Activated naive CD8-positive, alpha-beta T cell treated with anti-CD3 and anti-CD28 coated beads, Interleukin-2, amount 10 ng/mL, durations not matched to agents 7 days and 5 days (primary cell): ENCODE measurements around the gene SMIM10L2A. TPM values are rescaled to one million over a fixed set of nuclear protein-coding genes. Genes with fewer than 3 reads are reported as not detected.

ENCODE experiments used
- ATAC-seq: fragments of 150-1000 bp; cut with Tn5 transposase; one replicate; pipeline ENCODE4 v1.10.0; 2021; ENCODE audit warnings: low read depth, moderate library complexity
- POLR2A ChIA-PET: fragments of 350-600 bp; sonication (Branson Sonifier 250); formaldehyde crosslinking; loops from one replicate; lab custom pipeline; 2021; ENCODE audit warnings: antibody characterized with exemption; lab: Charles Lee
- DNase-seq: peaks from one replicate; pipeline ENCODE4 v3.0.0; 2021
- H3K27ac Mint-ChIP-seq: one replicate; pipeline ENCODE4 v1.8.0; 2022; ENCODE audit warnings: mild to moderate bottlenecking, mixed read lengths
- H3K27me3 Mint-ChIP-seq: one replicate; pipeline ENCODE4 v1.8.0; 2022; ENCODE audit warnings: mild to moderate bottlenecking, moderate library complexity, mixed read lengths
- H3K36me3 Mint-ChIP-seq: one replicate; pipeline ENCODE4 v1.8.0; 2021; ENCODE audit warnings: mild to moderate bottlenecking, mixed read lengths
- H3K4me1 Mint-ChIP-seq: one replicate; pipeline ENCODE4 v1.8.0; 2021; ENCODE audit warnings: mixed read lengths
- H3K4me3 Mint-ChIP-seq: one replicate; pipeline ENCODE4 v1.8.0; 2022; ENCODE audit warnings: mild to moderate bottlenecking, moderate library complexity, mixed read lengths
- H3K9me3 Mint-ChIP-seq: one replicate; pipeline ENCODE4 v1.8.0; 2021; ENCODE audit warnings: mixed read lengths
- total RNA-seq, 2 experiments: library from RNA; stranded (reverse); gene quantifications; one replicate each; pipeline ENCODE4 v1.2.3, GENCODE V29; 2021

Gene SMIM10L2A
- total RNA-seq, 2 experiments from 2014 or later = 1.8 to 2.0 TPM

DNA sequence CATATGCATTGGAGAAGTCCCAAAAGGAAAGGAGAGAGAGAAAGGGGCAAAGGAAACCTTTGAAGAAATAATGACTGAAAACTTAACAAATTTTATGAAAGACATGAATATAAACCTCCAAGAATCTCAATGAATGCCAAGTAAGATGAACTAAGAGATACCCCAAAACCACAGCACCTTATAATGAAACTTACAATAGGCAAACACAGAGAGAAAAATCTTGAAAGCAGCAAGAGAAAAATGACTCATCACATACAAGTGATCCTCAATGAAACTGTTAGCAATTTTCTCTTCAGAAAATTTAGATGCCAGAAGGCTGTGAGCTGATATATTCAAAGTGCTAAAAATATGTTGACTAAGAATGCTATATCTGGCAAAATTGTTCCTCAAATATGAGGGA is 10.1 kb downstream of the SMIM10L2A start:
- Mint-ChIP-seq H3K27ac (no peak overlapping the region), H3K36me3 (peaks cover 5% of the 10 kb centered on the region), H3K4me3 (no peak overlapping the region), H3K27me3 (peaks cover 6% of the 10 kb centered on the region), H3K9me3 (peaks cover 4% of the 10 kb centered on the region), H3K4me1 (peaks cover 5% of the 10 kb centered on the region)
- ATAC-seq (no peak), DNase-seq (no peak)
- POLR2A ChIA-PET = no interaction called here

DNA sequence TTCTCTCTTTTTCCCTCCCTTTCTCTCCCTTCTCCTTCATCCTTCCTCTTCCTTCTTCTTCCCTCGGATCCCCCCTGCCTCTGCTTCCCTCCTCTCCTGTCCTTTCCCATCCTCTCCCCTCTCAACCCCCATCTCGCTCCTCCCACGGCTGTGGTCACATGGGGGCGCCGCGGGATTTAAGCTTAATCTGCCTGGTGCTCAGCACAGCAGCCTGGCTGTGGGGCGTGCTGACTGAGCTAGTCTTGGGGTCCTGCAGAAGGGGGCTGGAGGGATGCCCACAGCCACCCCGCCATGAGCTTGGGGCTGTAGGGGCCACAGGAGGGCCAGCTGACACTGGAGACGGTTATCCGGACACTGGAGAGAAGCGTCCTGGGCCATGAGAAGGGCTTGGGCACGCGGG is 10.7 kb downstream of the SMIM10L2A start:
- ATAC-seq = no peak
- peaks cover 5% of the 10 kb centered on the region for H3K36me3 Mint-ChIP-seq
- peaks cover 5% of the 10 kb centered on the region for H3K4me1 Mint-ChIP-seq
- H3K4me3 Mint-ChIP-seq = no peak overlapping the region
- POLR2A ChIA-PET = no interaction called here
- no peak for DNase-seq
- peaks cover 6% of the 10 kb centered on the region for H3K27me3 Mint-ChIP-seq
- peaks cover 4% of the 10 kb centered on the region for H3K9me3 Mint-ChIP-seq
- no peak overlapping the region for H3K27ac Mint-ChIP-seq

DNA sequence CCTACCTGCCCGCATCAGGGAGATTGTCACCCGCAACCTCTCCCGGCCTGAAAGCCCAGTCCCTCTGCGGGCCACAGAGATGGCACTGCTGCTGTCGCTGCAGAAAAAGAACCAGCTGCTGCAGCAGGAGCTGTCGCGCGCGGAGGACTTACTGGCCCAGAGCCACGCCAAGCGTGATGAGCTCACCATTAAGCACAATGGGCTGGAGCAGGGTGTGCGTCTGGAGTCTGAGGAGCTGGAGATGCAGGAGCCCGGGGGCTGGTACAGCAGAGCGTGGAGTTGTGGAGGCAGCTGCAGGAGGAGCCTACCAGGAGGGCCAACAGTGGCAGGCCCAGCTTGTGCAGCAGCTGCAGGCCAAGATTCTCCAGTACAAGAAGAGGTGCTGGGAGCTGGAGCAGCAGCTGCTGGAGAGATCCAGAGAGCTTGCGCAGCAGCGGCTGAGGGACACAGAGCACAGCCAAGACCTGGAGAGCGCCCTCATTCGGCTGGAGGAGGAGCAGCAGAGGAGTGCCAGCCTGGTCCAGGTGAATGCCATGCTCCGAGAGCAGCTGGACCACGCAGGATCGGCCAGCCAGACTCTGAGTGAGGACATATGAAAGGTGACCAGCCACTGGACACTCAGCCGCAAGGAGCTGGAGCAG is 11.3 kb downstream of the SMIM10L2A start:
- peaks cover 5% of the 10 kb centered on the region for H3K36me3 Mint-ChIP-seq
- no peak overlapping the region for H3K27ac Mint-ChIP-seq
- no peak overlapping the region for H3K4me3 Mint-ChIP-seq
- H3K4me1 Mint-ChIP-seq = peaks cover 5% of the 10 kb centered on the region
- peaks cover 6% of the 10 kb centered on the region for H3K27me3 Mint-ChIP-seq
- no peak for DNase-seq
- H3K9me3 Mint-ChIP-seq = peaks cover 4% of the 10 kb centered on the region
- POLR2A ChIA-PET = no interaction called here
- no peak for ATAC-seq

DNA sequence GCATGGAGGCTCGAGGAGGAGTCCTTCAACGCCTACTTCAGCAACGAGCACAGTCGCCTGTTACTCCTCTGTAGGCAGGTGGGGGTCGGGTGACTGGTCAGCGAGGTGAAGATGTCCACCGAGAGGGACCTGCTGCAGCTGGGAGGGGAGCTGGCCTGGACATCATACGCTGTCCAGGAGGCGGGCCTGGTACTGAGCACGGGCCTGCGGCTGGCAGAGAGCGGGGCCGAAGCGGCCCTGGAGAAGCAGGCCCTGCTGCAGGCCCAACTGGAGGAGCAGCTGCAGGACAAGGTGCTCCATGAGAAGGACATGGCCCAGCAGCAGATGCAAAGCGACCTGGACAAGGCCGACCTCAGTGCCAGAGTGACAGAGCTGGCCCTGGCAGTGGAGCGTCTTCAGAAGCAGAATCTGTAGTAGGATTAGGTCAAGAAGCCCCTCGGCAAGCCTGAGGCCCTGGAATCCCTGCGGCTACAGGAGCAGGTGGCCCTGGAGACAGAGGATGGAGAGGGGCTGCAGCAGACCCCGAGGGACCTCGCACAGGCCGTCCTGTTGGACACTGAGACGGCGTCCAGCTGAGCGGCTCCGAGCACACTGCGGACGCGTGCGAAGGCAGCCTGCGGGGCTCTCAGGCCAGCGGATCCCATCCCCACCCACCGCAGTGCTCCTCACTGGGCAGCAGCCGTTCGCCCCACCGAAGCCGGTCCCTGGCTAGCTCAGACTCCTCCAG is 11.9 kb downstream of the SMIM10L2A start:
- Mint-ChIP-seq H3K4me3 (no peak overlapping the region), H3K36me3 (peaks cover 5% of the 10 kb centered on the region), H3K27me3 (peaks cover 6% of the 10 kb centered on the region), H3K4me1 (peaks cover 5% of the 10 kb centered on the region), H3K9me3 (peaks cover 4% of the 10 kb centered on the region), H3K27ac (no peak overlapping the region)
- POLR2A ChIA-PET = no interaction called here
- ATAC-seq (no peak), DNase-seq (no peak)

DNA sequence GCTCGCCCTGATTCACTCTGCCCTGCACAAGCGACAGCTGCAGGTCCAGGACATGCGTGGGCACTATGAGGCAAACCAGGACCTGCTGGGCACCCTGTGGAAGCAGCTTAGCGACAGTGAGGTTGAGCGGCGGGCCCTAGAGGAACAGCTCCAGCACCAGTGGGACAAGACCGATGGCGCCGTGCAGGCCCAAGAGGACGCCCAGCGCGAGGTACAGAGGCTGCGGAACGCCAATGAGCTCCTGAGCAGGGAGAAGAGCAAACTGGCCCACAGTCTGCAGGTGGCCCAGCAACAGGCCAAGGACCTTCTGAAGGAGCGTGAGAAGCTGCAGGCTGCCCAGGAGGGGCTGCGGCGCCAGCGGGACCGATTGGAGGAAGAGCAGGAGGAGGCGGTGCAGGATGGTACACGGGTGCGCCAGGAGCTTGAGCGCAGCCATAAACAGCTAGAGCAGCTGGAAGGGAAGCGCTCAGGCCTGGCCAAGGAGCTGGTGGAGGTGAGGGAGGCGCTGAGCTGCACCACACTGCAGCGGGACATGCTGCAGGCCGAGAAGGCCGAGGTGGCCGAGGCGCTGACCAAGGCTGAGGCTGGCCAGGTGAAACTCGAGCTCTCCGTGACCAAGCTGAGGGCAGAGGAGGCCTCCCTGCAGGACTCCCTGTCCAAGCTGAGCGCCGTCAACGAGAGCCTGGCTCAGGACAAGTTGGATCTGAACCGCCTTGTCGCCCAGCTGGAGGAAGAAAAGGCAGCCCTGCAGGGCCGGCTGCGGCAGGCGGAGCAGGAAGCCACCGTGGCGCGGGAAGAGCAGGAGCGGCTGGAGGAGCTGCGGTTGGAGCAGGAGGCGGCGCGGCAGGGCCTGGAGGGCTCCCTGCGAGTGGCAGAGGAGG is 12.8 kb downstream of the SMIM10L2A start:
- Mint-ChIP-seq H3K36me3 (peaks cover 5% of the 10 kb centered on the region), H3K4me1 (peaks cover 5% of the 10 kb centered on the region), H3K4me3 (no peak overlapping the region), H3K27ac (no peak overlapping the region), H3K9me3 (peaks cover 4% of the 10 kb centered on the region), H3K27me3 (peaks cover 6% of the 10 kb centered on the region)
- no peak for ATAC-seq
- POLR2A ChIA-PET = no interaction called here
- no peak for DNase-seq

DNA sequence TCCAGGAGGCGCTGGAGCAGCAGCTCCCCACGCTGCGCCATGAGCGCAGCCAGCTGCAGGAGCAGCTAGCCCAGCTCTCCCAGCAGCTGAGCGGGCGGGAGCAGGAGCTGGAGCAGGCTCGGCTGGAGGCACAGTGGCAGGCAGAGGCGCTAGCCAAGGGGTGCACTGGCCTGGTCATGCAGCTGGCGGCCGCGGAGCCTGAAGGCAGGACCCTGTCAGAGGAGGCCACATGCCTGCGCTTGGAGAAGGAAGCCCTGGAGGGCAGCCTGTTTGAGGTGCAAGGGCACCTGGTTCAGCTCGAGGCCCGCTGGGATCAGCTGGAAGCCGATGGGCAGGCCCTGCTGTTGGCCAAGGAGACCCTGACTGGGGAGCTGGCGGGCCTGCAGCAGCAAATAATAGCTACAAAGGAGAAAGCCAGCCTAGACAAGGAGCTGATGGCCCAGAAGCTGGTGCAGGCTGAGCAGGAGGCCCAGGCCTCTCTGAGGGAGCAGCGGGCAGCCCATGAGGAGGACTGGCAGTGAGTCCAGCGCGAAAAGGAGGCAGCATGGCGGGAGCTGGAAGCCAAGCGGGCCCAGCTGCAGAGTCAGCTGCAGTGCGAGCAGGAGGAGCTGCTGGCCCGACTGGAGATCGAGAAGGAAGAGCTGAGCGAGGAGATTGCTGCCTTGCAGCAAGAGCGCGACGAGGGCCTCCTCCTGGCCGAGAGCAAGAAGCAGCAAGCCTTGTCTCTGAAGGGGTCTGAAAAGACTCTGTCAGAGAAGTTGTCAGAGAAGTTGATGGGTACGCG is 13.6 kb downstream of the SMIM10L2A start:
- POLR2A ChIA-PET = no interaction called here
- H3K27ac Mint-ChIP-seq = no peak overlapping the region
- H3K27me3 Mint-ChIP-seq = peaks cover 6% of the 10 kb centered on the region
- H3K4me1 Mint-ChIP-seq = peaks cover 5% of the 10 kb centered on the region
- H3K36me3 Mint-ChIP-seq = peaks cover 5% of the 10 kb centered on the region
- ATAC-seq (no peak), DNase-seq (no peak)
- H3K9me3 Mint-ChIP-seq = peaks cover 3% of the 10 kb centered on the region
- no peak overlapping the region for H3K4me3 Mint-ChIP-seq

DNA sequence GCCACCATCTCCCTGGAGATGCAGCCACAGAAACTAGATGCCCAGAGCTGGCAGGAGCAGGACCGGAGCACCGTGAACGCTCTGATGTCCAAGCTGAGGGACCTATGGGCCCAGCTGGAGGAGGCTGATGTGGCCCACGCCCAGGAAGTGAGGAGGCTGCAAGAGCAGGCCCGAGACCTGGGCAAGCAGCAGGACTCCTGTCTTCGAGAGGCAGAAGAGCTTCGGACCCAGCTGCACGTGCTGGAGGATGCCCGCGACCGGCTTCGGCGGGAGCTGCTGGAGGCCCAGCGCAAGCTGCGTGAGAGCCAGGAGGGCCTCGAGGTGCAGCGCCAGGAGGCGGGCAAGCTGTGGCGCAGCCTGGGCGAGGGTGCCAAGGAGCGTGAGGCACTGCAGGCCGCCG is 14.2 kb downstream of the SMIM10L2A start:
- H3K9me3 Mint-ChIP-seq = peaks cover 3% of the 10 kb centered on the region
- peaks cover 5% of the 10 kb centered on the region for H3K36me3 Mint-ChIP-seq
- no peak overlapping the region for H3K4me3 Mint-ChIP-seq
- DNase-seq = no peak
- peaks cover 5% of the 10 kb centered on the region for H3K4me1 Mint-ChIP-seq
- H3K27me3 Mint-ChIP-seq = peaks cover 2% of the 10 kb centered on the region
- ATAC-seq = no peak
- POLR2A ChIA-PET = no interaction called here
- H3K27ac Mint-ChIP-seq = no peak overlapping the region

DNA sequence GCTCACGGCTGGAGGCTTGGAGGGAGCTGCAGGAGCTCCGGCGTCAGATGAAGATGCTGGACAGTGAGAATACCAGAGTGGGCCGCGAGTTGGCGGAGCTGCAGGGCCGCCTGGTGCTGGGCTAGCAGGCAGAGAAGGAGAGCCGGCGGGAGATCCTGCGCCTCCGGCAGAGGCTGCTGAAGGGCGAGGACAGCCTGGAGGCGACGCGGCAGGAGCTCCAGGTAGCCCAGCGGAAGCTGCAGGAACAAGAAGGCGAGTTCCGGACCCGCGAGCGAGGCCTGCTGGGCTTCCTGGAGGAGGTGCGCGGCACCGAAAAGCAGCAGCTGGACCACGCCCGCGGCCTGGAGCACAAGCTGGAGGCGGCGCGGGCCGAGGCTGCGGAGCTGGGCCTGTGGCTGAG is 14.7 kb downstream of the SMIM10L2A start:
- Mint-ChIP-seq H3K4me3 (no peak overlapping the region), H3K27ac (no peak overlapping the region), H3K27me3 (no peaks in the 10 kb centered on the region), H3K4me1 (peaks cover 5% of the 10 kb centered on the region), H3K9me3 (peaks cover 2% of the 10 kb centered on the region), H3K36me3 (peaks cover 4% of the 10 kb centered on the region)
- ATAC-seq (no peak), DNase-seq (no peak)
- POLR2A ChIA-PET = no interaction called here

DNA sequence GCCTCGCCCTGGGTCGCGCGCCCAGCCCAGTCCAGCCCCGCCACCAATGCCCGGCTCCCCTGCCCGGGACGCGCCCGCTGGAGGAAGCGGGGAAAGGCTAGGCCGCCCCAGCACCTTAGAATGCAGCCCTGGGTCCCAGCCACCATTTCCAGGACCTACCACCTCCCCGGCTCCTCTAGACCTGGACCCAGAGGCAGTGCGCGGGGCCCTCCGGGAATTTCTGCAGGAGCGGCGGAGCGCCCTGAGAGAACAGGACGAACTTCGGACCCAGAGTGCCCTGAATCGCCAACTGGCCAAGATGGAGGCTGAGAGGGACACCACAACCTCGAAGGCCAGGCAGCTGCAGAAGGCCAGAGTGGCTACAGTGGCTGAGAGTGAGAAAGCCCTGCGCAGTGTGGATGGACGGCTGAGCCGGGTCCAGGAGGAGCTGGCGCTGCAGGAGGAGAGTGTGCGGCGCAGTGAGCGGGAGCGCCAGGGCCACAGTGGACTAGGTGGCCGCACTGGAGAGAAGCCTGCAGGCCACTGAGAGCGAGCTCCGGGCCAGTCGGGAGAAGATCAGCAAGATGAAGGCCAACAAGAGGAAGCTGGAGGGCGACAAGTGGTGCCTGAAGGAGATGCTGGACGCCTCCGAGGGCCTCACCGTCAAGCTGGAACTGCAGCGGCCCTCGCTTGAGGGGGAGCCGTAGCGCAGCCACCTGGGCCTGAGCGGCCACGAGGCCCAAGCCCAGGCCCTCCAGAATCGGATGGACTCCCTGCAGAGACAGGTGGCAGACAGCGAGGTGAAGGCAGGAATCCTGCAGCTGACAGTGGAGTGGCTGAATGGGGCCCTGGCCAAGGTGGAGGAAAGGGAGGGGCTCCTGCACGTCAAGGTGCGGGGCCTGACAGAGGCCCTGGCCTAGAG is 15.5 kb downstream of the SMIM10L2A start:
- Mint-ChIP-seq H3K4me3 (no peak overlapping the region), H3K36me3 (no peaks in the 10 kb centered on the region), H3K9me3 (no peaks in the 10 kb centered on the region), H3K4me1 (no peaks in the 10 kb centered on the region), H3K27me3 (no peaks in the 10 kb centered on the region), H3K27ac (no peak overlapping the region)
- no peak for ATAC-seq
- POLR2A ChIA-PET = no interaction called here
- no peak for DNase-seq

DNA sequence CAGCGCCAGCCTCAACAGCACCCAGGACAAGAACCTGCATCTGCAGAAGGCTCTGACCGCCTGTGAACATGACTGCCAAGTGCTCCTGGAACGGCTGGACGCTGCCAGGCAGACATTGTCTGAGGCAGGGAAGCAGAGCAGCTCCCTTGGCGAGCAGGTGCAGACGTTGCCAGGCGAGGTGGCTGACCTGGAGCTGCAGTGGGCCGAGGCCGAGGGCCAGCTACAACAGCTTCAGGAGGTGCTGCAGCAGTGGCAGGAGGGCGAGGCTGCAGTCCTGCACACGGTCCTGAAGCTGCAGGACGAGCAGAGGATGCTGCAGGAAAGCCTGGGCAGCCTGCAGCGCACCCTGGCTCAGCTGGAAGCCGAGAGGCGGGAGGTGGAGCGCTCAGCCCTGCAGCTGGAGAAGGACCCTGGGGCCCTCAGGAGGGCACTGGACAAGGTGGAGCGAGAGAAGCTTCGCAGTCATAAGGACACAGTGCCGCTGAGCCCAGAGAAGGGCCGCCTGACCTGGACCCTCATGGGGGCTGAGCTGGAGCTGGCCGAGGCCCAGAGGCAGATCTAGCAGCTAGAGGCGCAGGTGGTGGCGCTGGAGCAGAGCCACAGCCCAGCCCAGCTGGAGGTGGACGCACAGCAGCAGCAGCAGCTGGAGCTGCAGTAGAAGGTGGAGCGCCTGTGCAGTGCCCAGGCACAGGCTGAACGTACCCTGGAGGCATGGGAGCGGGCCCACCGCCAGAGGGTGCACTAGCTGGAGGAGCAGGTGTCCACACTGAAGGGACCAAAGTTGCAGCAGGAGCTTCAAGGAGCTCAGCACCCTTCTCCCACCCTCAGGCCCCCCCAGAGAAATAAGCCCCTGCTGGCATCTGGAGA is 16.4 kb downstream of the SMIM10L2A start:
- Mint-ChIP-seq H3K4me1 (no peaks in the 10 kb centered on the region), H3K27me3 (no peaks in the 10 kb centered on the region), H3K27ac (no peak overlapping the region), H3K4me3 (no peak overlapping the region), H3K36me3 (no peaks in the 10 kb centered on the region), H3K9me3 (no peaks in the 10 kb centered on the region)
- POLR2A ChIA-PET = no interaction called here
- ATAC-seq (no peak), DNase-seq (no peak)

DNA sequence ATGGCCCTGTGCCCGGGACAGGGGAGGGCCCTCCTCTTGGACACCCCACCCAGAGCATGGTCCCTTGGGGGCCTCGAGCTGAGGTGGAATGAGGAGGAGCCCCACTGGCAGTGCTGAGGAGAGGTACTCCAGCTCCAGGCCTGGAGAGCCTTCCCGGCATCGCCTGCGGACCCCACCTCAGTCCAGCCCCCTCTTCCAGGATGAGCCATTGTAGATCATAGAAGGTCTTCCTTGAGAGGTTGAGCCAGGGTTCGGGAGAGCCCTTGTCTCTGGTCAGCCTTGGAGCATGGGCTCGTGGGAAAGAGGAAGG is 16.9 kb downstream of the SMIM10L2A start:
- no peaks in the 10 kb centered on the region for H3K27me3 Mint-ChIP-seq
- H3K9me3 Mint-ChIP-seq = no peaks in the 10 kb centered on the region
- no peak for ATAC-seq
- H3K4me1 Mint-ChIP-seq = no peaks in the 10 kb centered on the region
- no peak overlapping the region for H3K27ac Mint-ChIP-seq
- no peak overlapping the region for H3K4me3 Mint-ChIP-seq
- no peaks in the 10 kb centered on the region for H3K36me3 Mint-ChIP-seq
- DNase-seq = no peak
- POLR2A ChIA-PET = no interaction called here
